SK-N-MC (cell line): ENCODE data around the gene LRRFIP1.

Source experiments
- DNase-seq: peaks from one replicate; pipeline ENCODE4 v3.0.0-alpha.2; 2011; ENCODE audit warnings: low read depth, low spot score
- H3K27ac ChIP-seq: fragments of 200-600 bp; sonication (generic); 2 replicates; pipeline ENCODE4 v1.5.1; 2016; ENCODE audit warnings: mixed run types
- H3K36me3 ChIP-seq: fragments of 200-600 bp; sonication (generic); 2 replicates; pipeline ENCODE4 v1.6.1; 2017; ENCODE audit warnings: antibody characterized with exemption, low read length, mixed read lengths; ENCODE audit not compliant: insufficient read depth
- H3K4me3 ChIP-seq: fragments of 200-600 bp; sonication (generic); 2 replicates; pipeline ENCODE4 v1.5.1; 2016
- H3K9ac ChIP-seq: fragments of 200-600 bp; sonication (generic); 2 replicates; pipeline ENCODE4 v1.8.0; 2017; ENCODE audit warnings: mixed run types, mixed read lengths; ENCODE audit not compliant: insufficient read length
- H3K9me3 ChIP-seq: fragments of 200-600 bp; sonication (generic); 2 replicates; pipeline ENCODE4 v1.6.1; 2017; ENCODE audit warnings: low read depth, mild to moderate bottlenecking, antibody characterized with exemption, low read length, moderate library complexity, mixed read lengths
- EZH2 ChIP-seq: fragments of 200-600 bp; sonication (generic); IDR thresholded peaks from one replicate; pipeline ENCODE4 v1.6.1; 2017; ENCODE audit warnings: antibody characterized with exemption
- FOXP2 ChIP-seq: optimal IDR thresholded peaks from 2 replicates; pipeline ENCODE3; 2011; ENCODE audit warnings: mild to moderate bottlenecking, moderate library complexity; ENCODE audit not compliant: insufficient read depth; ENCODE audit errors: extremely low read length, control extremely low read depth
- POLR2AphosphoS5 ChIP-seq: IDR thresholded peaks from 2 replicates; pipeline ENCODE4 v1.6.1; 2012; ENCODE audit warnings: mild to moderate bottlenecking, low read depth, low read length, borderline replicate concordance

LRRFIP1 gene

DNA sequence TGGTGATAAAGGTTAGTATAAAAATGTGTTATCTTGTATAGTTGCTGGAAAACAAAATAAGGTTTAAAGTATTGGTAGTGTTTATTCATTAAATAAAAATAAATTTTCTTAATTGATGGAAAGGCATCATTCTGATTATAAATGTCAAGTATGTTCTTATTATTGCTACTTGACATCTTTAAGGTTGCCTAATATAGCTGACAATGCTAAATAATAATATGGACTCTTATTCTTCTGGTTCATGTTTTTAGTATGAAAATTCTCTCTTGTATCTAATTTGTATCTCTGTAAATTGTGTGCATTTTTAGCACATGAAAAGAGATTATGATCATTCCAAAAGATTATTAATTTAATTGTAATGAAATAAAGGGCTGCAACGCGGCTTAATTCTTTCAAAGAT, 196.2 kb downstream of the LRRFIP1 start:
- H3K27ac ChIP-seq = no peak overlapping the region
- no peak overlapping the region for H3K4me3 ChIP-seq
- H3K9ac ChIP-seq = no peak overlapping the region
- TF ChIP-seq FOXP2 (no peak), EZH2 (no peak), POLR2AphosphoS5 (no peak)
- H3K36me3 ChIP-seq = no peaks in the 10 kb centered on the region
- DNase-seq = no peak
- H3K9me3 ChIP-seq = no peaks in the 10 kb centered on the region

DNA sequence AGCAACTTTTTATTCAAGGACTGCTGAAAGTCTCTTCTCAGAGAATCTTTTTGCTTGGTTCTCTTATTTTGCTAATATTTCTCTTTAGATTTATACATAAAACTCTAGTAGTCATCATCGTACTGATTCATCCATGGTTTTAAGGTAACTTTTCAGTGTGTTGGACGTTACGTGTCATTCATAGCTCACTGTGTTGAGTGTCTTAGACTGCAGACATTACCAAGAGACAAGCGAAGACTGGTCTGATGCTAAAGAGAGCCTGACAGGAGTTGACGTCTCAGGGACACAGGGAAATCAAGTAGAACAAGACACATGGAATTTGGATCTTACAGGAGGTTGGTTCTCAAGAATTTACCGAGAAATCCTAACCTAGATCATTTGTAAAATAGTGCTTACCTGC, 196.7 kb downstream of the LRRFIP1 start:
- Histone ChIP-seq H3K9me3 (no peaks in the 10 kb centered on the region), H3K27ac (no peak overlapping the region), H3K36me3 (no peaks in the 10 kb centered on the region), H3K9ac (no peak overlapping the region), H3K4me3 (no peak overlapping the region)
- no peak for DNase-seq
- TF ChIP-seq EZH2 (no peak), FOXP2 (no peak), POLR2AphosphoS5 (no peak)

GRCh38 chr2:237827421-237827987, 200.1 kb downstream of the LRRFIP1 start:
- DNase-seq = no peak
- H3K9me3 ChIP-seq = no peaks in the 10 kb centered on the region
- H3K27ac ChIP-seq = no peak overlapping the region
- no peaks in the 10 kb centered on the region for H3K36me3 ChIP-seq
- H3K9ac ChIP-seq = no peak overlapping the region
- no peak overlapping the region for H3K4me3 ChIP-seq
- TF ChIP-seq FOXP2 = no peak
